Mesendoderm (in vitro differentiated cells): ENCODE results near the gene SPEF2.
A peak's percentile ranks its signal among the peaks of the same experiment; 100 is the strongest.
"Not testable (repeated sequence)": the region's sequence is repeated elsewhere in the genome, so short reads cannot be mapped to it uniquely, and the experiment has no call there.

ENCODE experiments used
- DNase-seq: peaks from one replicate; pipeline ENCODE4 v3.0.0; 2013
- H2AK5ac ChIP-seq: 2 replicates; pipeline ENCODE4 v1.6.1; 2013; ENCODE audit warnings: low read length, inconsistent platforms
- H2BK120ac ChIP-seq: 2 replicates; pipeline ENCODE4 v1.6.1; 2013; ENCODE audit warnings: low read depth, mild to moderate bottlenecking, low read length, moderate library complexity, mixed read lengths
- H2BK15ac ChIP-seq: replicated peaks from 2 replicates; pipeline ENCODE4 v1.6.1; 2013; ENCODE audit warnings: low read depth, mild to moderate bottlenecking, moderate library complexity
- H2BK5ac ChIP-seq: 2 replicates; pipeline ENCODE4 v1.6.1; 2013; ENCODE audit warnings: low read length, inconsistent platforms
- H3K18ac ChIP-seq: 2 replicates; pipeline ENCODE4 v1.6.1; 2013; ENCODE audit warnings: mild to moderate bottlenecking, low read length, mixed read lengths
- H3K23ac ChIP-seq: one replicate; pipeline ENCODE4 v1.6.1; 2013; ENCODE audit warnings: low read length
- H3K27ac ChIP-seq: 2 replicates; pipeline ENCODE4 v1.5.1; 2013; ENCODE audit warnings: low read depth, mild to moderate bottlenecking, inconsistent platforms, low read length, moderate library complexity
- H3K27me3 ChIP-seq: 2 replicates; pipeline ENCODE4 v1.6.1; 2013; ENCODE audit warnings: low read length, control low read depth, mild to moderate bottlenecking, inconsistent platforms; ENCODE audit not compliant: insufficient read depth, poor library complexity
- H3K36me3 ChIP-seq: 2 replicates; pipeline ENCODE4 v1.6.1; 2013; ENCODE audit warnings: low read length, inconsistent platforms; ENCODE audit not compliant: control insufficient read depth, insufficient read depth
- H3K4ac ChIP-seq: one replicate; pipeline ENCODE4 v1.6.1; 2013; ENCODE audit warnings: low read depth, mild to moderate bottlenecking, low read length, moderate library complexity
- H3K4me1 ChIP-seq: 2 replicates; pipeline ENCODE4 v1.6.1; 2013; ENCODE audit warnings: low read depth, low read length, inconsistent platforms; ENCODE audit not compliant: control insufficient read depth
- H3K4me2 ChIP-seq: 2 replicates; pipeline ENCODE4 v1.6.1; 2013; ENCODE audit warnings: low read length
- H3K4me3 ChIP-seq: 2 replicates; pipeline ENCODE4 v1.5.1; 2013; ENCODE audit warnings: mild to moderate bottlenecking, low read length
- H3K56ac ChIP-seq: one replicate; pipeline ENCODE4 v1.6.1; 2013; ENCODE audit warnings: low read length
- H3K79me1 ChIP-seq: 2 replicates; pipeline ENCODE4 v1.6.1; 2013; ENCODE audit warnings: low read length, inconsistent platforms
- H3K79me2 ChIP-seq: 2 replicates; pipeline ENCODE4 v1.6.1; 2013; ENCODE audit warnings: mild to moderate bottlenecking, low read length; ENCODE audit not compliant: control insufficient read depth, insufficient read depth
- H3K9ac ChIP-seq: 2 replicates; pipeline ENCODE4 v1.6.1; 2013; ENCODE audit warnings: low read length, inconsistent platforms
- H4K5ac ChIP-seq: one replicate; pipeline ENCODE4 v1.6.1; 2013; ENCODE audit warnings: low read length
- H4K8ac ChIP-seq: one replicate; pipeline ENCODE4 v1.6.1; 2013; ENCODE audit warnings: low read depth, mild to moderate bottlenecking, control low read depth, low read length, moderate library complexity
- WGBS: extraction: QIAGEN DNeasy Blood & Tissue Kit; methylation state at CpG from one replicate; pipeline ENCODE4 v1.1.7; 2013; ENCODE audit warnings: low lambda C conversion rate, missing lambda C conversion rate; ENCODE audit not compliant: insufficient coverage; ENCODE audit errors: extremely low coverage; 5-methylcytosine and 5-hydroxymethylcytosine counted together

SPEF2 gene

GRCh38 chr5:35854248-35854647 lies 236.6 kb downstream of the SPEF2 start:
- no peak overlapping the region for H2BK5ac ChIP-seq
- no peaks in the 10 kb centered on the region for H3K36me3 ChIP-seq
- no peak overlapping the region for H2BK15ac ChIP-seq
- no peak overlapping the region for H4K8ac ChIP-seq
- no peak overlapping the region for H3K4ac ChIP-seq
- H3K79me1 ChIP-seq, result no peaks in the 10 kb centered on the region
- DNase-seq, result no peak
- no peaks in the 10 kb centered on the region for H3K27me3 ChIP-seq
- H3K4me2 ChIP-seq, result no peak overlapping the region
- no peak overlapping the region for H2AK5ac ChIP-seq
- H3K4me1 ChIP-seq, result no peaks in the 10 kb centered on the region
- H3K23ac ChIP-seq, result no peak overlapping the region
- no peak overlapping the region for H3K9ac ChIP-seq
- H3K4me3 ChIP-seq, result no peak overlapping the region
- H3K27ac ChIP-seq, result no peak overlapping the region
- no CpG with 5 or more reads among the region's 1 CpG for WGBS
- no peak overlapping the region for H4K5ac ChIP-seq
- H3K56ac ChIP-seq, result no peak overlapping the region
- no peaks in the 10 kb centered on the region for H3K79me2 ChIP-seq
- H2BK120ac ChIP-seq, result no peak overlapping the region
- H3K18ac ChIP-seq, result no peak overlapping the region

- Histone ChIP-seq H2BK15ac (no peak overlapping the region), H3K27ac (no peak overlapping the region), H3K4me2 (no peak overlapping the region), H4K8ac (peak overlapping the region; percentile 39), H3K4me3 (no peak overlapping the region), H3K56ac (no peak overlapping the region), H3K79me2 (no peaks in the 10 kb centered on the region), H4K5ac (no peak overlapping the region), H3K27me3 (no peaks in the 10 kb centered on the region), H3K9ac (no peak overlapping the region), H2AK5ac (no peak overlapping the region), H3K4ac (no peak overlapping the region), H2BK5ac (no peak overlapping the region), H3K18ac (no peak overlapping the region), H3K4me1 (no peaks in the 10 kb centered on the region), H3K79me1 (no peaks in the 10 kb centered on the region), H3K23ac (no peak overlapping the region), H3K36me3 (no peaks in the 10 kb centered on the region), H2BK120ac (no peak overlapping the region)
- WGBS, result no CpG with 5 or more reads among the region's 1 CpG
- no peak for DNase-seq
Measured at GRCh38 chr5:35855187-35855586, 237.5 kb downstream of the SPEF2 start.

GRCh38 chr5:35856186-35856764 lies 238.6 kb downstream of the SPEF2 start:
- H2AK5ac ChIP-seq, H3K56ac ChIP-seq, H2BK120ac ChIP-seq, H3K4me1 ChIP-seq, H3K18ac ChIP-seq, H3K36me3 ChIP-seq, H3K4me3 ChIP-seq, H4K8ac ChIP-seq, H3K23ac ChIP-seq, H3K4me2 ChIP-seq, H3K27ac ChIP-seq, H3K79me2 ChIP-seq, H3K4ac ChIP-seq, H3K79me1 ChIP-seq, H3K9ac ChIP-seq, H2BK5ac ChIP-seq, H4K5ac ChIP-seq, DNase-seq, H2BK15ac ChIP-seq, H3K27me3 ChIP-seq: not testable (repeated sequence)
- WGBS, result no CpG with 5 or more reads among the region's 5 CpGs

GRCh38 chr5:35856765-35857351 lies 239.2 kb downstream of the SPEF2 start, which contains the start of gene IL7R:
IL7R (plus strand) TSS chr5:35856891; CDS start chr5:35856978, 87 bp downstream.
- Histone ChIP-seq H3K79me1 (no peaks in the 10 kb centered on the region), H3K27me3 (no peaks in the 10 kb centered on the region), H2BK120ac (no peak within 1 kb of the TSS), H3K9ac (no peak within 1 kb of the TSS), H3K27ac (no peak within 1 kb of the TSS), H3K4me1 (no peaks in the 10 kb centered on the region), H3K4ac (no peak within 1 kb of the TSS), H3K18ac (no peak within 1 kb of the TSS), H3K79me2 (no peaks in the 10 kb centered on the region), H2BK15ac (no peak within 1 kb of the TSS), H3K4me3 (no peak within 1 kb of the TSS), H3K23ac (no peak within 1 kb of the TSS), H4K8ac (no peak within 1 kb of the TSS), H3K56ac (no peak within 1 kb of the TSS), H2AK5ac (no peak within 1 kb of the TSS), H2BK5ac (no peak within 1 kb of the TSS), H3K4me2 (no peak within 1 kb of the TSS), H3K36me3 (no peaks in the 10 kb centered on the region), H4K5ac (no peak within 1 kb of the TSS)
- no CpG with 5 or more reads among the region's 1 CpG for WGBS
- DNase-seq, result no peak

- WGBS, result no CpG with 5 or more reads among the region's 2 CpGs
- Histone ChIP-seq H3K4ac (no peak overlapping the region), H3K79me2 (no peaks in the 10 kb centered on the region), H3K36me3 (no peaks in the 10 kb centered on the region), H3K18ac (no peak overlapping the region), H2BK15ac (no peak overlapping the region), H3K4me2 (no peak overlapping the region), H2BK120ac (no peak overlapping the region), H3K23ac (no peak overlapping the region), H3K27ac (no peak overlapping the region), H4K5ac (no peak overlapping the region), H3K4me1 (no peaks in the 10 kb centered on the region), H3K27me3 (no peaks in the 10 kb centered on the region), H3K79me1 (no peaks in the 10 kb centered on the region), H2BK5ac (no peak overlapping the region), H3K4me3 (no peak overlapping the region), H2AK5ac (no peak overlapping the region), H4K8ac (no peak overlapping the region), H3K9ac (no peak overlapping the region), H3K56ac (no peak overlapping the region)
- no peak for DNase-seq
Measured at GRCh38 chr5:35857606-35858205, 240.0 kb downstream of the SPEF2 start.
